ENCODE results near the gene CMBL.
A peak's percentile ranks its signal among the peaks of the same experiment; 100 is the strongest.
"Not testable (repeated sequence)": the region's sequence is repeated elsewhere in the genome, so short reads cannot be mapped to it uniquely, and the experiment has no call there.

Gene CMBL

DNA sequence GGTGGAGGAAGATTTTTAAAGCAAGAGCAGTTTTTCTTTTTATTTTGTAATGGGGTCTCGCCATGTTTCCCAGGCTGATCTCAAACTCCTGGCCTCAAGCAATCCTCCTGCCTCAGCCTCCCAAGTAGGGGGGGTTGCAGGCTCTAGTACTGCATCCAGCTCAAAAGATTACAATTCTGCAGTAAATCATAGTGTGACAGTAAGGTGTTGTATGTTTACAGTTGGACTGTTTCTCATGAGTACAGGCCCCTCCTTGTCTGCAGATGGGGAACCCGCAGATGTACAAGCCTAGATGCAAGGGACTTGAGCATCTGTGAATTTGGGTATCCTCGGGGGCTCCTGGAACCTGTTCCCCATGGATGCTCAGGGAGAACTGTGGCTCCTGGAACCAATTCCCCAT is 54.3 kb downstream of the CMBL start:
- no peak overlapping the region for H3K4me3 ChIP-seq (ENCODE audit: low read depth, low read length)
- TF ChIP-seq, protein P1, sequence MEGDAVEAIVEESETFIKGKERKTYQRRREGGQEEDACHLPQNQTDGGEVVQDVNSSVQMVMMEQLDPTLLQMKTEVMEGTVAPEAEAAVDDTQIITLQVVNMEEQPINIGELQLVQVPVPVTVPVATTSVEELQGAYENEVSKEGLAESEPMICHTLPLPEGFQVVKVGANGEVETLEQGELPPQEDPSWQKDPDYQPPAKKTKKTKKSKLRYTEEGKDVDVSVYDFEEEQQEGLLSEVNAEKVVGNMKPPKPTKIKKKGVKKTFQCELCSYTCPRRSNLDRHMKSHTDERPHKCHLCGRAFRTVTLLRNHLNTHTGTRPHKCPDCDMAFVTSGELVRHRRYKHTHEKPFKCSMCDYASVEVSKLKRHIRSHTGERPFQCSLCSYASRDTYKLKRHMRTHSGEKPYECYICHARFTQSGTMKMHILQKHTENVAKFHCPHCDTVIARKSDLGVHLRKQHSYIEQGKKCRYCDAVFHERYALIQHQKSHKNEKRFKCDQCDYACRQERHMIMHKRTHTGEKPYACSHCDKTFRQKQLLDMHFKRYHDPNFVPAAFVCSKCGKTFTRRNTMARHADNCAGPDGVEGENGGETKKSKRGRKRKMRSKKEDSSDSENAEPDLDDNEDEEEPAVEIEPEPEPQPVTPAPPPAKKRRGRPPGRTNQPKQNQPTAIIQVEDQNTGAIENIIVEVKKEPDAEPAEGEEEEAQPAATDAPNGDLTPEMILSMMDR (IDR thresholded peaks at IDR 0.05; ENCODE audit: low read depth, low read length, missing control alignments): no peak

DNA sequence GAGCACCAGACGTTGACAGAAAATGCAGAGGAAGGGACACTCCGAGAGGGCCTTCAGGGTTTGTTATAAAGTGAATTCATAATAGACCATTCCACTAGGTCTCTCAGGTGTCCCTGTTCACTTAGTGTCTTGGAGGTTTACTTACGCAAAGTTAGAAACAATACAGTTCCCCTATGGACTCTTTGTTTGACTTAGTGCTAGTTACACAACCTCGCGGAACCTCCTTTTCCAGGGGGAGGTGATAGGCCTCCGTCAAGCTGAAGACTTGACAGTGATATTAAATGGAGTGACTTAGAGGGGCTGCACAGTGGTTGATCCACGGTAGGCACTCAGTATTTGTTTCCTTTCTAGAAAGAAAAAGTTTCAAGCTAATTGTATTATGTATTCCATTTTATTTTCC is 56.3 kb downstream of the CMBL start:
- H3K4me3 ChIP-seq (ENCODE audit: low read depth, low read length): peak overlapping the region; percentile 91
- DNase-seq (ENCODE audit: low read depth): no peak
- TF ChIP-seq, protein P1 (IDR thresholded peaks at IDR 0.05; ENCODE audit: low read depth, low read length, missing control alignments): no peak

More for the DNA sequence above, 54.3 kb downstream of the CMBL start:
- no peak for DNase-seq (ENCODE audit: low read depth)

DNA sequence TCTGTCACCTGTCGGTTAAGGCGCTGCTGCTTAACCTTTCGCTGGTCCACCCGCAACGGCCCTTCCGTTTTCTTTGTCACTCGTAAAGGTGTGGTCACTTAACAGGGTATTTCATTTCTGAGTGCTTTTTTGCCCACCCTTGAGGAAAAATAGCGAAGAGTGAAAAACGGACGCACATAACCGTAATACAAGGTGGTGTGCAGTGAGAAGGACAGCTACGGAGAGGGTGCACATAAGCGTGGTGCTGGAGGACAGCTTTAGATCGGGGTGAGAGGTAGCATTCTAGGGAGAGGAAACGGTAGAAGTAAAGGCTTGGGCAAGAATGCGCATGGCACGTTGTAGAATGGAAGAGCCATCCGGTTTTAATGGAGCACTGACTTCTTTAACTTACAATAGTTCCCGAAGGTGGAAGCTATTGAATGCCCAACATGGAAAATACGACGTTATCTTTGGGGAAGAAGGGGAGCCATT is 56.9 kb downstream of the CMBL start:
- TF ChIP-seq, protein P1 (IDR thresholded peaks at IDR 0.05; ENCODE audit: low read depth, low read length, missing control alignments): no peak
- peak overlapping the region; percentile 91 for H3K4me3 ChIP-seq (ENCODE audit: low read depth, low read length)
- no peak for DNase-seq (ENCODE audit: low read depth)

DNA sequence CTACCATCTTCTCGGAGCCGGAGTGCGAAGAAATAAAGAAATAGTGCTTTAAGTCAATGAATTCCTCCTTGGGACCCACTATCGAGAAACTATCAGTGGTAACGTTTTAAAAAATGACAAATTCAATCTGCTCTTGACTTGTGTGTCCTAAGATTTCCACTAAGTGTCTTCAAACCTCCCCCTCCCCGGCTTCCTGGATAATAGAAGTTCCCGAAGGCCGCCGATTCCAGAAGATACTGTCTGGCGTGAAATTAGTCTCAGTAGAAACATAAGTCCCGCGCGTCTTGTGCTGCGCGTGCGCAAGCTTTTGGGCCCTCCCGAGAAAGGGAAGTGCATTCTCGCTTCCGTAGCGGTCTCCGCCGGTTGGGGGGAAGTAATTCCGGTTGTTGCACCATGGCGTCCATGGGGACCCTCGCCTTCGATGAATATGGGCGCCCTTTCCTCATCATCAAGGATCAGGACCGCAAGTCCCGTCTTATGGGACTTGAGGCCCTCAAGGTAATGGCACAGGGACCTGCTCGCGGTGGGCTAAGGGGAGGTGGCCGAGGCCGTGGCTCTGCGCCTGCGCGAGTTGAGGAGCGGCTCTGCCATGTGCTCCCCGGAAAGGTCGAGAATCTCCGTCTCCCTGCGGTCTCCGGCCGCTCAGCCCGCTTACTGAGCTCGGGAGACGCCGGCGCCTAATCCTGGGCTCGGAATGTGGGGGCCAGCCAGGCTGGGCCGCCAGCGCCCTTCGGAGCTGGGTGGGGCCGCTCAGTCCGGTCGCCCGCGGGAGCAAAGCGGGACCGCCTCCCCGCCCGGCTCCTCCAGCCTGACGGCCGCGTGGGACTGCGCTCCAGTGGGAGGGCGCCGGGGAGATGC is 57.5 kb downstream of the CMBL start, which contains the start of gene CCT5:
TSS of gene CCT5 (plus strand) at position 333 of the 858 bp plus-strand sequence. CDS start at position 394, 61 bp downstream.
- peak; percentile 97 for DNase-seq (ENCODE audit: low read depth)
- TF ChIP-seq, protein P1 (IDR thresholded peaks at IDR 0.05; ENCODE audit: low read depth, low read length, missing control alignments): no peak
- H3K4me3 ChIP-seq (ENCODE audit: low read depth, low read length): peak within 1 kb of the TSS; percentile 91

DNA sequence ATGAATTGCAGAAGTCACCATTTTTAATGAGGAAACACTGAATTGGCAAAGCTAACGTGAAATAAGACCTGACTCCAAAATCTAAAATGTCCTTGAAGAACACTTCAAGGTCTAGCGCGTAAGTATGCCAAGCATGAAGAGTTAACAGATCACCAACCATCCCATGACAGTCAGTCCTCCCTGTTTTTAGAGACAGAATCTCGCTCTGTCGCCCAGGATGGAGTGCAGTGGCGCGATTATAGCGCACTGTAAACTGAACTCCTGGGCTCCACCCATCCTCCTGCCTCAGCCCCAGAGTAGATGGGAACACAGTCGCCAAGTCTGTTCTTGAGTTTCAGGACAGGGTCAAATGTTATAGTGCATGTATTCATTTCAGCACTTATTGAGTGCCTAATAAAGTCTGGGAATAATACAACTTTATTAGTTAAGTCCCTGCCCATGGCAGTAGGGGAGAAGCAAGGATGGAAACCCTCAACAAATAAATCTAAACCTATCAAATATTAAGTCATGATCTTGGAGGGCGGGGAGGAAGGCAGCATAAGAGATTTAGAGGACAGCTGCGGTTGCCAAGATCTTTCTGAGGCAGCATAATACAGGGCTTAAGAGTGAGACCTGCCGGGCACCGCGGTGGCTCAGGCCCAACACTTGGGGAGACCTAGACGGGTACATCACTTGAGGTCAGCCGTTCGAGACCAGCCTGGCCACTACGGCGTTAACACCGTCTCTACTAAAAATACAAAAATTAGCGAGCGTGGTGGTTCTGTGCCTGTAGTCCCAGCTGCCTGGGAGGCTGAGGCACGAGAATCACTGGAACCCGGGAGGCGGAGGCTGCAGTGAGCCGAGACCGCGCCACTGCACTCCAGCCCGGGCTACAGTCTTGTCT is 59.1 kb downstream of the CMBL start:
- peak overlapping the region; percentile 91 for H3K4me3 ChIP-seq (ENCODE audit: low read depth, low read length)
- DNase-seq (ENCODE audit: low read depth): no peak
- TF ChIP-seq, protein P1 (IDR thresholded peaks at IDR 0.05; ENCODE audit: low read depth, low read length, missing control alignments): no peak

DNA sequence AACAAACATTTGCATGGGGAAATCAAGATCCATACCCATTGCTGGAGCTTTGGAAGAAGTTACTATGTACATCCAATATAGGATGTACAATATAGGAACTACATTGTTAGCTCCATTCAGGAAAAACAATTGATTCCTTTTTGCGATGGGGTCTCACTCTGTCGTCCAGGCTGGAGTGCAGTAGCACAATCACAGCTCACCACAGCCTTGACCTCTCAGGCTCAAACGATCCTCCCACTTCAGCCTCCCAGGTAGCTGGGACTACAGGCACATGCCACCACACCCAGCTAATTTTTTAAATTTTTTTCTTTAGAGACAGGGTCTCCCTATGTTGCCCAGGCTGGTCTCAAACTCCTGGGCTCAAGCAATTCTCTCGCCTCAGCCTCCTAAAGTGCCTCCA is 60.5 kb downstream of the CMBL start:
- not testable (repeated sequence) for H3K4me3 ChIP-seq (ENCODE audit: low read depth, low read length); DNase-seq (ENCODE audit: low read depth)

DNA sequence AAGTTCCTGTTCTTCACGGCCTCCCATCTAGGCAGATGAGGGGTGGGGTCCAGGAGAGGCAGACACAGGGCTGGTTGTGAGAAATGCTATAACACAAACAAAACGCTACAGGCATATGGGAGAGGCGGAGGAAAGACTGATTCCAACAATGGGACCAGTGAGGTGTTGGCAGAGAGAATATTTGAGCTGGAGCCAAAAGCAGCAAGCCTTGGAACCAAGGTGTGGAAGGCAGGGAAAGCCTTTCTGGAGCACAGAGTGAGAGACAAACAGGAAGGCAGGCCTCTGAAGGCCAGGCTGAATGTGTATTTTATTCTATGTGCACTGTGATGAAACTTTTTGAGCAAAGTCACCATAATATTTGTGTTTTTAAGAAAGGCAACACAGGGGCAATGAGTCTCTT is 60.9 kb downstream of the CMBL start:
- H3K4me3 ChIP-seq (ENCODE audit: low read depth, low read length): no peak overlapping the region
- TF ChIP-seq, protein P1 (IDR thresholded peaks at IDR 0.05; ENCODE audit: low read depth, low read length, missing control alignments): no peak
- no peak for DNase-seq (ENCODE audit: low read depth)
